Occipital lobe (tissue), 2 donors: Measurements from ENCODE around the gene RASSF5. TPM values are rescaled to one million over a fixed set of nuclear protein-coding genes. Genes with fewer than 3 reads are reported as not detected.
A peak's percentile ranks its signal among the peaks of the same experiment; 100 is the strongest.
"Not testable (repeated sequence)": the region's sequence is repeated elsewhere in the genome, so short reads cannot be mapped to it uniquely, and the experiment has no call there.

Source experiments
- DNase-seq: peaks from one replicate; lab custom pipeline; 2025; lab: John Stamatoyannopoulos, UW
- total RNA-seq: library from RNA; depleted of rRNA; stranded (reverse); fragments of >200 nt; gene quantifications from one replicate; pipeline ENCODE4 v1.2.3, GENCODE V29; 2014

RASSF5 gene
- total RNA-seq, 1 donor from 2014 or later = 0.62 TPM

DNA sequence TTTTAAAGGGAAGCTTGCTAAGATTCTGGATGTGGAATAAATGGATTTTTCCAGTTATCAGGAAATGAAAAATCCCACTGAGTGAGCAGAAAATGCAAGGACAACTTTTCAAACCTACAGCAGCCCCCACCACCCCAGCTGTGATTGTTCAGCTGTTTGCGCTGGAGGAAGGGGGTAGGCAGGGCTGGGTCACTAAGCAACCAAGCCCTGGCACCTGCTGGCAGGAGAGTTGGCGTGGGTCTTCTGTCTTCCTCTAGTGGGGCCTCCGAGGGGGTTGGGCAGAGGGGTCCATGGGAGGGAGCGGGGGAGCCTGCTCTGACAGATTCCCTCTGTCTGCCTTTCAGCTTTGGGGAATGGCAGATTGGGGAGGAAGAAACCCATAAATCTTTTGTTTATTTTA lies 59.7 kb downstream of the RASSF5 start:
- DNase-seq = no peak

DNA sequence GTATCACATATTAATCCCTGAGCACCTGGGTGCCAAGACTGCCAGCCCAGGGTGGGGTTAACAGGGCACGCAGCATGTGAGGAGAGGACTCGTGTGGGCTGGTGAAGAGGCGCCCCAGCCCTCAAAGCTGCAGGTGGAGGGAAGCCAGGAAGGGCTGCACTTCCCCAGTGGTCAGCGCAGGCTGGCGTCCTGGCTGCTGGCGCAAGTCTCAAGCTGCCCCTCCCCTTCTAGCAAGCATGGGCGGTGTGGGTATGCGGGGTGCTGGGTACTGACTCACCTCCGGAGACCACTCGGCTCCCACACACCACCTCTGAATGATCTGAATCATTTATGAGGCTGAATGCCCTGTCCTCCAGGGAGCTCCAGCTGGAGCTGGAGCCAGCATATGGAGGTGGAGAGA lies 60.9 kb downstream of the RASSF5 start:
- DNase-seq = no peak

DNA sequence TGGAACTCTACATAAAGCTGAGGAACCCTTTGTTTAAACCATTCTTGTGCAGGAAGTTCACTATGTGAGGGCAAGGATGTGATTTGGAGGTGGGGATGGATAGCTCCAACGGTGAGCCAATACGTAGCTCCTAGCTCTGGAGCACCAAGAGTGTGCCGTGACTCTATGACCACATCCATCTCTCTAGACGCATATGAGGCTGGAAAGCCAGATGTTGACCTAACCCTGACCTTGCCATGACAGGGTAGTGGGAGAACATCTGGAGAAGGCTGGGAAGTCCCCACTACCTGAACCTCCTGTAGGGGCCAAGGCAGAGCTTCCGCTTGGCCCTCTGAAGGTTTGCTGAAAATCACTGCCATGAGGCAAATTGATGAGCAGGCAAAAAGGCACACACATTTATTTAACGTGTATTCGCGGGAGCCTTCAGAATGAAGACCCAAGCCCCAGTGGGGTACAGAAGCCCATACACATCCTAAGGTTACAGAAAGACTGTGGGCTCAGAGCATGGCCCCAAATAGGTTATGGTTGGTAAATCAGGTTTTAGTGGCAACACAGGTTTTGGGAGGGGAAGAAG lies 61.5 kb downstream of the RASSF5 start:
- no peak for DNase-seq

DNA sequence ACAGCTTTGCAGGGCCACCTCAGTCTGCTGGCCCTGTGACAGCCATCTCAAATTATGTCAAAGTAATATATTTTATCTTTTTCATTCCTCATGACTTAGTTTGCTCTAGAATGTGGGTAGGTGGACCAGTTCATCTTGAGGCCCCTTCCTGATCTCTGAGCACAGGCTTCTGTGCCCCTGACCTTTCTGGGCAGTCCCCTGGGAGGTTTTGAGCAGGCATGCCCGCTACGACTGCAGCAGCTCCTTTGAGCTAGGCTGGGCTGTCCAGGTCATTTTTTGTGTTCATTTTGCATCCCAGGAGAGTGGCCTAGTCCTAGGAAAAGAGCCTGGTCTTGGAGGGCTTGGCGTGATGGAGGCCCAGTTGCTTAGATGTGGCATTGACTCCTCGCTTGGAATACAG lies 62.2 kb downstream of the RASSF5 start:
- DNase-seq = no peak

DNA sequence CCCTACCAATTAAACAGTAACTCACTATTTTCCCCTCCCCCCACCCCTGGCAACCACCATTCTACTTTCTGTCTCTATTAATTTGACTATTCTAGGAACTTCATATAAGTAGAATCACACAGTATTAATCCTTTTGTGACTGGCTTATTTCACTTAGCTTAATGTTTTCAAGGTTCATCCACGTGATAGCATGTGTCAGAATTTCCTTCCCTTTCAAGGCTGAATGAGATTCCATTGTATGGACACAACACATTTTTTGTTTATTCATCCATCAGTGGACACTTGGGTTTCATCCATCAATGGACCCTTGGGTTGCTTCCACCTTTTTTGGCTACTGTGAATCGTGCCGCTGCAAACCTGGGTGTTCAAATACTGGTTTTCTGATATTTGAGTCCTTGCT lies 63.2 kb downstream of the RASSF5 start:
- DNase-seq = no peak

DNA sequence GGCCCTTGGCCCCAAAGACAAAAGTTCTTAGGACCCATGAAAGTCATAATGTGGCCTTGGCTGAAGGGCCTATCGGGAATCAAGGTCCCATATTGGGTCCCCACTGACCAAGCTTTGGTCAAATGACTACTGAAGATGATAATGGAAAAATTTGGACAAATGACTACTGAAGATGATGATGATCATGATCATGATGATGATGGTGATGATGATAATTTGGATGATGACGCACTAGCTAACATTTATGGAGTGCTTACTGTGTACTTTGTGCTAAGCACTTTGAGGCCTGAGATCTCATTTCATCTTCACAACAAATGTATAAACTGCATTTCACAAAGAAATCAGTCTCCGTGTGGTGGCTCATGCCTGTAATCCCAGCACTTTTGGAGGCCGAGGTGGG lies 65.5 kb downstream of the RASSF5 start:
- DNase-seq = no peak

DNA sequence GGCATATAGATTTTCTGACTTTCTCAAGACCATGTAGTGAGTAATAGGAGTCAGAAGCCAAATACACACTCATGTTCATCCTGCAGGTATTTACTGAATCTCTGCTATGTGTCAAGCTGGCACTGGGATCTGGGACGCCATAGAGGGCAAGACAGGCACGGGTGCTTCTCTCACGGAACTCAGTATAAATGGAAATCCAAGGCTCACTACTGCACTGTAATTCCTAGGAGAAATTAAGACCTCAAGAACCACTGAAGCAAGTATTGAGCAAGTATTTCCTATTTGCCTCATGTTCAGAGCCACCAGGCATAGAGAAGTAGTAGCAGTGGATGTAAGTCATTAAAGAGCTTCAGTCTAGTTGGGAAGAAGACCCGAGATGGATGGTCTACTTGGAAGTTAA lies 66.0 kb downstream of the RASSF5 start:
- no peak for DNase-seq

DNA sequence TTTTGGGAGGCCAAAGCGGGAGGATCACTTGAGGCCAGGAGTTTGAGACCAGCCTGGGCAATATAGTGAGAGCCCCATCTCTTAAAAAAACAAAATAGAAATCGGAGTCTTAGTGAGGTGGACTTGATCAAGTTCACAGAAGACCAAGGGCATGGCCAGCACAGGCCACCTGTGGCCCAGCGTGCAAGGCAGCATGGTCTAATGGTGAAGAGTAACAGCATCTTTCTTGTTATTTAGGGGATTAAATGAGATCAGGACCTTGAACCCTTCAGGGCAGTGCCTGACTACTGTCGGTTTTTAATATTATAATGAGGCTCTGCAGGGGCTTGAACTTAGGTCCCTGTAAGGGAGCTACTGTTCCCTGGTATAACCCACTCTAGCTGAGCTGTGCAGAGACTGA lies 66.4 kb downstream of the RASSF5 start:
- DNase-seq = no peak

DNA sequence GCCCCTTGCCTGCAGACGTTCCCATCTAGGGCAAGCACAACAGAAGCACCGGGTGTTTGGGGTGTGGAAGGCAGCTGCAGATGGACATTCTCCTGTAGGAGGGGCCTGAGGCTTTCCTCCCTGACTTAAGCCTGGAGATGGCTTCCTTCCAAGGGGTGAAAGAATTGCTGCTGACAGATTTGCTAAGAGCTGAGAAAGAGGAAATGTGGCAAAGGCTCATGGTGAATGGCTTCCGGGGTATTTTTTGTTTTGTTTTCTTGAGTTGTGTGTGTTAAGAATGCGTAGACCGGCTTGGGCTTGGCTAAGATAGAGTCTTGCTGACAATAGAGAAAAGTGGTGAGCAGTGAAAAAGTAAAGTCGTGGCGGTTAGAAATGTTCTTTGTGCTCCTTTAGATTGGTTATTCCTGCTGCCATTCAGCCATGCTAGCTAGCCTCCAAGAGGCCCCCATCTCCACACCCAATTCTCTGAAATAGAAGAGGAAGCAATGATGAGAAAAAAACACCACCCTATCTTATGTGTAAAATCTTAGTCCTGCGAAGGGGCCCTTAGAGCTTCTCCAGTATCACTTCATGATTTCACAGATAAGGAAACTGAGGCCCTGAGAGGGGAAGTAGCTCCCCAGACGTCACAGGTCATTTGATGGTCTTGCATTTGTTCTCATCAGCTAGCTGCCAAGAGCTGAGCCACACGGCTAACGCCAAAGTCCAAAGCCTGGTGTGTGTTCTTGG lies 68.0 kb downstream of the RASSF5 start:
- DNase-seq = no peak

DNA sequence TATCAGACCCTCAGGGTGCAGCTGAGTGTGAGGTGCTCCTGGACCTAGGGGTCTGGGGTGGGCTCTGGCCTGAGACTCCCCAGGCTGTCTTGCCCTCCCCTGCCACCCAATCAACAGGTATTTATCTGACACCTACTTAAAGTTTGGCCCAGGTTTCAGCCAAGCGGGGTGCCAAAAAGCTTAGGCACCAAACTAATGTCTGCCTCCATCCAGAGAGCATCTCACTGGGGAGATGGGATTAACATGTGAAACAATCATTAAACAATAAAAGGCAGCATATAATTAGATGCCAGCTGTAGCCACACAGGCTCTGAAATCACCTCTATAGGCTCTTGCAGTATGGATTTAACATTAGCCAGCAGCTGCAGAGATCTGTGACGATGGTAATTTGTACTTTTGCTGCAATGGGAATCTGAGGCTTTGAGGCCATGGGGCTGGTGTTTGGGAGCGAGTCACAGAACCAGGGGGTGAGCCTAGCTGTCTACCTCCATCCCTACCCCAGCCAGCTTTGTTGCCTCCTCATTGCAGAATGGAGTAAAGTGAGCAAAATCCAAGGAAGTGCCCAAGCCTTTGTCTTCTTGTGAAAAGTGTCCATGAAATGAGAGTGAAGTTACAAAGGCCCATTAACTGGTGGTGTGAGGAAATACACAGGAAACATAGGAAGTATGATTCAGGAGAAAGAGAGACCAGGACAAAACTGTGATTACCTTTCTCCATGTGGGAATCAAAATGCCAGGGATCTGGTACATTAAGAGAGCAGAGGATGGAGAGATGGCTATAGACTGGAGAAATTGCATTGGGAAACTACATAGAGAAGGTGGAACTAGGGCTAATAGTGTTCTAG lies 68.8 kb downstream of the RASSF5 start:
- no peak for DNase-seq

DNA sequence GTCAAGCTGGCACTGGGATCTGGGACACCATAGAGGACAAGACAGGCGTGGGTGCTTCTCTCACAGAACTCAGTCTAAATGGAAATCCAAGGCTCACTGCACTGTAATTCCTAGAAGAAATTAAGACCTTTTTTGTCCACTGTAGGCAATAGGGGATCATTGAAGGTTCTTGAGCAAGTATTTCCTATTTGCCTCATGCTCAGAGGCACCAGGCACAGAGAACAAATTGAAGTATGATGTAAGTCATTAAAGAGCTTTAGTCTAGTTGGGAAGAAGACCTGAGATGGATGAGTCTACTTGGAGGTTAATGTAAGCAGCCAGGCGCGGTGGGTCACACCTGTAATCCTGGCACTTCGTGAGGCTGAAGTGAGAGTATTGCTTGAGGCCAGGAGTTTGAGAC lies 70.3 kb downstream of the RASSF5 start:
- DNase-seq = no peak

DNA sequence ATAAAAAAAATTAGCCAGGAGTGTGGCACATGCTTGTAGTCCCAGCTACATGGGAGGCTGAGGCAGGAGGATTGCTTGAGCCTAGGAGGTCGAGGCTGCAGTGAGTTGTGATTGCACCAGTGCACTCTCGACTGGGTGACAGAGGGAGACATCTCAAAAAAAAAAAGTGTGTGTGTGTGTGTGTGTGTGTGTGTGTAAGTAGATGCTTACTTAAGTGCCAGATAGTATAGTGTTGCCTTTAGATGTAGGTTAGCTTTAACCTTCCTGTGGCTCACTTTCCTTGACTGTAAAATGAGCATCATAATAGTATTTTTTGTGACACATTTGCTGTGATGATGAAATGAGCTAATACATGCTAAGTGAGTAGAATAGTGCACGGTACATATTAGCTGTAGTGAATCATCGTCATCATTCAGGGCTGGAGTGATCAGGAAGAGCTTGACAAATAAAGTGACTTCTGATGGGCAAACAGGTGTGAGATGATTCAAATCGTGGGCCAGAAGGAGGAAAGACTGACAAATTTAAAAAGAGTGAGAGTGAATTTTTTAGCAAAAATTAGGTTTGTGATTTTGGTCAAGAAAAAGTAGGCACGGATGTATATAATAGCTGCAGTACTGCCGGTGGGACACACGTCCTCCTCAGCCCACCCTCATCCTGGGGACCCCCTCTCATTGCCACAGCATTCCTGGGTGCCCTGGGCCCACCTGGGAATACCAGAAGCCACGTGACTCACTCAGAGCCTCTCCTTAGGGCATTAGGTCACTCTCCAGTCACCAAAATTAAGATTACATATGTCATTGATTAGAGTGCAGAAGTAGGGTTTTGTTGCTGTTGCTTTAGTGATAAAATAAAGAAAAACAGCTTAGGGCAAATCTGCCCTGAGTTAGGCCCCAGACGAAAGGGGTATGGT lies 71.0 kb downstream of the RASSF5 start:
- DNase-seq = no peak

DNA sequence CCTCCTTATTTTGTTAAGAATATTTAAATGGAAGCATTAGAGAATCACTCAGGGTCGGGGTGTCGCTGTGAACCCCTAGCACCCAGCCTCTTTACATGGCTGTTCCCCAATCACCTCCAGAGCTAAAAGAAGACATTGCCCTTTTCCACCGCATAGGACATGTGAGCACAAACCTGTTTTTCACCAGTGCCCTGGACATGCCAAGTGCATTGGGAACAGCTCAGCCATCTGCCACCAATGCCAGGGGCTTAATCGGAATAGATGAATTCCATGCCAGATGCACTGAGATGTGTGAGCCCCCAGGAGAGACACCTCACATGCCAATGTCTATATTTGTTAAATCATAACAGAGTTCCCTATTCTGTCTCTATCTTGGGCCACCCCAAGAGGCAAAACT lies 71.6 kb downstream of the RASSF5 start:
- DNase-seq = no peak

DNA sequence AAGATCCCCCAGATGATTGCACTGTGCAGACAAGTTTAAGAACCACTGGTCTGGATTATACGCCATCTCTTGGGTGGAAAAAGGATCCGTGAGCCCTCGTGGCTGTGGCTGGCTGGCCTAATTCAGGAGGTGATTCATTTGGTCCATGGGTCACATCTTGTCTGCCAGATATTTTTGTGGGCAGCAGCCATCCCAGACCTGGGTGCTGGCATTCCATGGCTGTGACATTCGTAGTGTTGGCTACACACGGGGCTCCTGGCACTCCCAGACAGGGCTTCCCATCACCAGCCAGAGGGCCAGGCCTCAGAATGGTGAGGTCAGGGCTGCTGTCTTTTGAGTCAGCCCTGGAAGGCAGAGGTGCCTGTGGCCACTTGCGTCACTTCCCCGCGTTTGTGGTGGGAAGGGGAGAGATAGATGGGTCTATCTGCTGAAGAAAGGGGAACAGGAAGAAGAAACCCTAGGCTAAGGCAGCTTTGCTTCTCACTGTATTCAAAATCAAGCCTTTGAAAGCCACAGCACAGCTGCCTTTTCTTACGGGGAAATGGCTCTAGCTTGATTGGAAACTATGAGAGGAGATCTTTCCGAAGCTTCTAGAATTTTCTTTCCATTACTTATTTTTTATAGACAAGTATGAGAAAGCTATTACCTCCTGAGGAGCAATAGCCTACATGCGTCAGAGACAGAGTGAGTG lies 72.6 kb downstream of the RASSF5 start:
- DNase-seq = peak; percentile 25

DNA sequence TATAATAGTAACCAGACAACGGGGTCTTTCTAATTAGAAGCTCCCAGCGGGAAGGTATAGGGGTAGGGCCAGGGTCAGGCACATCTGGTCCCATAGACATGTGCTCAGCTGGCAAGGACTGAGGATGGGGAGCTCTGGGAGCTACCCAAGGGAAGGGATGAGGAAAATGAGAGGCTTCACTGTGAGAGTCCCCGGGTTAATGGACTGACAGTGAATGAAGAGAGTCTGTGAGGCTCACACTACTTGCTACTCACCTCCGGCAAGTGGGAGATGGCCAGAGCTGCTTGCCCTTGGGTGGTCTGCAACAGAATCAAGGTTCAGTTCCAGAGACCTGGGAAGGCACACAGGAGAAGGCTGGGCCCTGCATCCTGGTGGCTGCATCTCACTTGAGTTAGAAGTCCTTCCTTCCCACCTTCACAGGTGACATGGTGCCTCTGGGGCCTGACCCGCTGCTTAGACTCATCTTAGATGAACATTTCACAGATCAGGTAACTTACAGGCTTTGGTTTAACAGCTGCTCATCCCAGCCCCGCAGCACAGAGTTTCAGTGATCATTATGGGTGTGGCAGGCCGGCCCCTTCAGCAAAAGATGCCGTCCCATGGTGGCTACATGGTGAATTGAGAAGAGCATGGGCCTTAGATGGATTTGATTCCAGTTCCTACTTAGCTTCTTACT lies 73.2 kb downstream of the RASSF5 start:
- no peak for DNase-seq

DNA sequence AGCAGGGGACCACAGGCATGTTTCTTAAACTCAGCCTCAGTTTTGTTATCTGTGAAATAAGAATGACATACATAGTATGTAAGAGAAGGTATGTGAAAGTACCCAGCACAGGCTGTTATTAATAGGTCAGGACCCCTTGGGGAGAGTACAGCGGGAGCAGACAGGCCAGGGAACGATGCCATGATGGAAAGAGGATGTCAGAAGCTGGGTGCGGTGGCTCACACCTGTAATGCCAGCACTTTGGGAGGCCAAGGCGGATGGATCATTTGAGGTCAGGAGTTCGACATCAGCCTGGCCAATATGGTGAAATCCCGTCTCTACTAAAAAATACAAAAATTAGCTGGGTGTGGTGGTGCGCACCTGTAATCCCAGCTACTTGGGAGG lies 73.8 kb downstream of the RASSF5 start:
- DNase-seq = not testable (repeated sequence)

DNA sequence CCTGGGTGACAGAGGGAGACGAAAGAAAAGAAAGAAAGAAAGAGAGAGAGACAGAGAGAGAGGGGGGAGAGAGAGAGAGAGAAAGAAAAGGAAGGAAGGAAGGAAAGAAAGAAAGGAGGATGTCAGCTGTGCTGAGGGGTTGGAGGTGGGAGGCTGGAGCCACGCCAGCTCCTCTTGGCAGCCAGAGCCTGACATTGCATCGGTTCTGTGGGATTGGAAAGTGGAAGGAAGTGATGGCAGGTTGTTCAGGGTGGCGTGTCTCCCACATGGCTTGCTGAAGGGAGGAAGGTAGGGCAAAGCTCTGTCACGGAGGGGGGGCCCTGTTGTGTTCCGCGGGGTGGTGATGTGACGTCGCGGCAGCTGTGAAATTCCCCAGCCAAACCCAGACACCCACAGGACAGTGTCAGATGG lies 74.2 kb downstream of the RASSF5 start:
- no peak for DNase-seq

DNA sequence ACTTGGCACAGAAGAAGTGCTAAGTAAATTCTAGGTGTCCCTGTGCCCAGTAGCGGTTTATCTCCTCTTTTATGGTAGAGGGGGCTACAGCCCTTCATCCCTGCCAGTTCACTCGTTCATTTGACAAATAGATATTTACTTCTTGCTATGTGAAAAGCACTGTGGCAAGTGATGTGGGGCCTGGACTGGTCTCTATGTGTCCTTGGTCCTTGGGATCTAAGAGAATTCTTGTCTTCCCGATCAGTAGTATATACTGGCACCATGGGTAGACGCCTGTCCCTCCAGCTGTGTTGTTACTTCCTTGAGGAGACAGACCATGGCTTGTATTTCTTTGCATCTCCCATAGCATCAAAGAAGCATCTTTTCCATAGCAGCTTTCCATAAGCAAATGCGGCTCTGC lies 75.2 kb downstream of the RASSF5 start:
- no peak for DNase-seq

DNA sequence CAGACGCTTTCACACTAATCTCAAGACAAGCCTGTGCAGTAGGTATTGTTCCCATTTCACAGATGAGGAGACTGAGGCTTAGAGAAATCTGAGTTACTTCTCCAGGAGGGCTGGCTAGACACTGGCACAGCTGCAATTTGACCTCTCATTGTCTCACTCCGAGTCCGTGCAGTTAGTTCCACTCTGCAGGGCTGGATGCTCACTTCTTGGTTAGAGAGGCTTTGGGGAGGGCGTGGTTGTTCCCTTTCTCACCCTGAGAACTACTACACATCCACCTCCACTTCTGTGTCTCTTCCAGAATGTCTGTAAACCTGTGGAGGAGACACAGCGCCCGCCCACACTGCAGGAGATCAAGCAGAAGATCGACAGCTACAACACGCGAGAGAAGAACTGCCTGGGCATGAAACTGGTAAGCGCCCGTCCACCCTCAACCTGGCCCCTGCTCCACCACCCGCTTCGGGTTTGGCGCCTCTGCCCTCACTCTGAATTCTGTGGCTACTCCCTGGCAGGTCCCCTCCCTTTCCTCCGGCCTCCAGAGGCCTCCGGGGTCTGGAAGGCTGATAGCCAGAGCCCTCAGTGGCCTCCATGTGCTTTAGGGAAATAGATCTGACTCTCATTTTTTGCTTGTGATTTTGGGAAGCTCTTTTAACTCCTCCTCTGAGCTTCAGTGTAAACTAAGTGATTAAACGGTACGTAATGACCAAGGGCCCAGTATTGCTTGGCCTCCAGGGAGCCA lies 75.8 kb downstream of the RASSF5 start:
- DNase-seq = no peak
